ENCODE measurements around the gene KCNE4.
A peak's percentile ranks its signal among the peaks of the same experiment; 100 is the strongest.

The KCNE4 gene

GRCh38 chr2:223079925-223080324 is 27.9 kb downstream of the KCNE4 start:
- no peak for TF ChIP-seq GATA3 (IDR thresholded peaks at IDR 0.05; ENCODE audit: low read depth, low read length)
- TF ChIP-seq GATA2 (IDR thresholded peaks at IDR 0.05; ENCODE audit: low read depth, low read length), result no peak

- TF ChIP-seq GATA3 (IDR thresholded peaks at IDR 0.05; ENCODE audit: low read depth, low read length), result no peak
- no peak for TF ChIP-seq GATA2 (IDR thresholded peaks at IDR 0.05; ENCODE audit: low read depth, low read length)
Observed at GRCh38 chr2:223081789-223082188, 29.8 kb downstream of the KCNE4 start.

GRCh38 chr2:223082706-223083105 is 30.7 kb downstream of the KCNE4 start:
- TF ChIP-seq GATA3 (IDR thresholded peaks at IDR 0.05; ENCODE audit: low read depth, low read length) (no peak), GATA2 (IDR thresholded peaks at IDR 0.05; ENCODE audit: low read depth, low read length) (no peak)

GRCh38 chr2:223083402-223084070 is 31.5 kb downstream of the KCNE4 start:
- TF ChIP-seq GATA3 (IDR thresholded peaks at IDR 0.05; ENCODE audit: low read depth, low read length) (no peak), GATA2 (IDR thresholded peaks at IDR 0.05; ENCODE audit: low read depth, low read length) (no peak)

- TF ChIP-seq GATA3 (IDR thresholded peaks at IDR 0.05; ENCODE audit: low read depth, low read length) (no peak), GATA2 (IDR thresholded peaks at IDR 0.05; ENCODE audit: low read depth, low read length) (peak; percentile 42)
Observed at GRCh38 chr2:223084873-223085272, 32.9 kb downstream of the KCNE4 start.

- no peak for TF ChIP-seq GATA3 (IDR thresholded peaks at IDR 0.05; ENCODE audit: low read depth, low read length)
- TF ChIP-seq GATA2 (IDR thresholded peaks at IDR 0.05; ENCODE audit: low read depth, low read length), result no peak
Observed at GRCh38 chr2:223086370-223086981, 34.5 kb downstream of the KCNE4 start.

- TF ChIP-seq GATA3 (IDR thresholded peaks at IDR 0.05; ENCODE audit: low read depth, low read length) (no peak), GATA2 (IDR thresholded peaks at IDR 0.05; ENCODE audit: low read depth, low read length) (no peak)
Observed at GRCh38 chr2:223087466-223087865, 35.5 kb downstream of the KCNE4 start.

- no peak for TF ChIP-seq GATA2 (IDR thresholded peaks at IDR 0.05; ENCODE audit: low read depth, low read length)
- no peak for TF ChIP-seq GATA3 (IDR thresholded peaks at IDR 0.05; ENCODE audit: low read depth, low read length)
Observed at GRCh38 chr2:223088866-223089265, 36.9 kb downstream of the KCNE4 start.

GRCh38 chr2:223090039-223090438 is 38.0 kb downstream of the KCNE4 start:
- TF ChIP-seq GATA3 (IDR thresholded peaks at IDR 0.05; ENCODE audit: low read depth, low read length) (no peak), GATA2 (IDR thresholded peaks at IDR 0.05; ENCODE audit: low read depth, low read length) (no peak)

- TF ChIP-seq GATA3 (IDR thresholded peaks at IDR 0.05; ENCODE audit: low read depth, low read length) (no peak), GATA2 (IDR thresholded peaks at IDR 0.05; ENCODE audit: low read depth, low read length) (no peak)
Observed at GRCh38 chr2:223090540-223091235, 38.7 kb downstream of the KCNE4 start.

GRCh38 chr2:223092667-223093066 is 40.7 kb downstream of the KCNE4 start:
- no peak for TF ChIP-seq GATA2 (IDR thresholded peaks at IDR 0.05; ENCODE audit: low read depth, low read length)

- TF ChIP-seq GATA2 (IDR thresholded peaks at IDR 0.05; ENCODE audit: low read depth, low read length) (no peak), GATA3 (IDR thresholded peaks at IDR 0.05; ENCODE audit: low read depth, low read length) (no peak)
Observed at GRCh38 chr2:223093436-223094241, 41.6 kb downstream of the KCNE4 start.

GRCh38 chr2:223095207-223095606 is 43.2 kb downstream of the KCNE4 start:
- TF ChIP-seq GATA2 (IDR thresholded peaks at IDR 0.05; ENCODE audit: low read depth, low read length) (no peak), GATA3 (IDR thresholded peaks at IDR 0.05; ENCODE audit: low read depth, low read length) (no peak)
